NCI-H1105 treated with DMSO at 0.1 percent for 48 hours (cell line): Measurements from ENCODE around the gene BUB1B.
"Not testable (repeated sequence)": the region's sequence is repeated elsewhere in the genome, so short reads cannot be mapped to it uniquely, and the experiment has no call there.

ENCODE experiments used
- DNase-seq: peaks from one replicate; lab custom pipeline; 2025; lab: John Stamatoyannopoulos, UW

Gene BUB1B, protein sequence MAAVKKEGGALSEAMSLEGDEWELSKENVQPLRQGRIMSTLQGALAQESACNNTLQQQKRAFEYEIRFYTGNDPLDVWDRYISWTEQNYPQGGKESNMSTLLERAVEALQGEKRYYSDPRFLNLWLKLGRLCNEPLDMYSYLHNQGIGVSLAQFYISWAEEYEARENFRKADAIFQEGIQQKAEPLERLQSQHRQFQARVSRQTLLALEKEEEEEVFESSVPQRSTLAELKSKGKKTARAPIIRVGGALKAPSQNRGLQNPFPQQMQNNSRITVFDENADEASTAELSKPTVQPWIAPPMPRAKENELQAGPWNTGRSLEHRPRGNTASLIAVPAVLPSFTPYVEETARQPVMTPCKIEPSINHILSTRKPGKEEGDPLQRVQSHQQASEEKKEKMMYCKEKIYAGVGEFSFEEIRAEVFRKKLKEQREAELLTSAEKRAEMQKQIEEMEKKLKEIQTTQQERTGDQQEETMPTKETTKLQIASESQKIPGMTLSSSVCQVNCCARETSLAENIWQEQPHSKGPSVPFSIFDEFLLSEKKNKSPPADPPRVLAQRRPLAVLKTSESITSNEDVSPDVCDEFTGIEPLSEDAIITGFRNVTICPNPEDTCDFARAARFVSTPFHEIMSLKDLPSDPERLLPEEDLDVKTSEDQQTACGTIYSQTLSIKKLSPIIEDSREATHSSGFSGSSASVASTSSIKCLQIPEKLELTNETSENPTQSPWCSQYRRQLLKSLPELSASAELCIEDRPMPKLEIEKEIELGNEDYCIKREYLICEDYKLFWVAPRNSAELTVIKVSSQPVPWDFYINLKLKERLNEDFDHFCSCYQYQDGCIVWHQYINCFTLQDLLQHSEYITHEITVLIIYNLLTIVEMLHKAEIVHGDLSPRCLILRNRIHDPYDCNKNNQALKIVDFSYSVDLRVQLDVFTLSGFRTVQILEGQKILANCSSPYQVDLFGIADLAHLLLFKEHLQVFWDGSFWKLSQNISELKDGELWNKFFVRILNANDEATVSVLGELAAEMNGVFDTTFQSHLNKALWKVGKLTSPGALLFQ

GRCh38 chr15:40160689-40161688 is at the start of gene BUB1B:
BUB1B (plus strand) TSS chr15:40161069; CDS start chr15:40161221, 152 bp downstream.
- peak; percentile 87 for DNase-seq

DNA sequence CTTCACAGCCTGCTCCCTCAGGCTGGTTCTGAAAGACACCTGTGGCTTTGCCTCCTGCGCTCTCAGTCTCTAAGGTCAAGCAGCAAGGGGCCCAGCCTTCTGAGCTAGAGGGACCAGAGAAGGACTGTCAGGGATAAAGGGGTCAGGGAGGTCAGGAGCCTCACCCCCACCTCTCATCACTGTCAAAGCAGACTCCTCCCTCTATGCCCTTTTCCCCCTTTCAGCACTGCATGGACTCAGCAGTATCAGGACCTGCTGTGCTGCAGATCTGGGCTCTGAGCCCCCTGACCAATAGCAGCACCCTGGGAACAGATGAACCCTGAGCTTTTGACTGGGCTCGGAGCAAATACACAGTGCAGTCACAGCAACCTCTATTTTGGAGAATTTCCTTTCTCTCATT is 49.0 kb upstream of the BUB1B start:
- no peak for DNase-seq

GRCh38 chr15:40112789-40113188 is 48.1 kb upstream of the BUB1B start:
- DNase-seq, result no peak

DNA sequence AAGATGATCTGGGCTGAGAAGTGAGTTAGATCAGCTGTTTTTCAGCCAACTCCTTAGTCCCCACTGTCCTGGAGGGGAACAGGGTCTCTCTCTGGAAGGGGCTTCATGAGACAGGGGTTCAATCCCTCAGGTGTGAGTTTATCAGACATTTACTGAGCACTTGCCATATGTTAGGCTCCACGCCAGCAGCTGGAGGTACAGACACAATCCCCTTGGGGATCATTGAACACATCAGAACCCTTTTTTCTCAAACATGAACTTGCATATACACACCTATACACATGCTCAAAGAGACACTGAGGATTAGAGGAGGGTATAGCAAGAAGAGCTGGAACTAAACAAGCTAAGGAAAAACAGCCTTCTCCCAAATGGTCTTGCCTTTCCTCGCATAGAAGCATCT is 46.7 kb upstream of the BUB1B start:
- no peak for DNase-seq

DNA sequence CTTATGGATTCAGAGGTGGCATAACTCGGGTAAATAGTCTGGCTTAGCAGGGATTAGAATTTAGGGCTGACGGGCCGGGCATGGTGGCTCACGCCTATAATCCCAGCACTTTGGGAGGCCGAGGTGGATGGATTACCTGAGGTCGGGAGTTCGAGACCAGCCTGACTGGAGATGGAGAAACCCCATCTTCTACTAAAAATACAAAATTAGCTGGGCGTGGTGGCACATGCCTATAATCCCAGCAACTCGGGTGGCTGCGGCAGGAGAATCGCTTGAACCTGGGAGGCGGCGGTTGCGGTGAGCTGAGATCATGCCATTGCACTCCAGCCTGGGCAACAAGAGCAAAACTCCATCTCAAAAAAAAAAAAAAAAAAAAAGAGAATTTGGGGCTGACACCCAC is 45.8 kb upstream of the BUB1B start:
- DNase-seq, result not testable (repeated sequence)

DNA sequence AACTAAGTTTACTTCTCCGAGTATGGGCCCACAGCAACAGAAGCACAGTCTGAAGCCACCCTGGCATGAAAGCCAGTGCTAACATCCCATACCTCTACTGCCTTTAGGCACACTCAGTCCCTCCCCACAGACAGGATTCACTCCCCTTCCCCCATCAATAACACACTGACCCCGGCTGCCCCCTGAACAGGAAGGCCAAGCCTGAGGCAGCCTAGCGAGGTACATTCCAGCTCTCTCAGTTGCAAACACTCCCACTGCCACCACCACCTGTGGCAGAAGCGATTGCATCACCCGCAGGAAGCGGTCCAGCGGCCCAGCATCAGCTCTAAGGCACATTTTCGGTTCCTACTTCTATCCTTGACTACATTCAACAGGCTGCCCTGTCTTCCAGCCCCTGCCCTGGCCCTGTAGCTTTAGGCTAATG is 45.2 kb upstream of the BUB1B start:
- no peak for DNase-seq

GRCh38 chr15:40118473-40118872 is 42.4 kb upstream of the BUB1B start:
- no peak for DNase-seq

DNA sequence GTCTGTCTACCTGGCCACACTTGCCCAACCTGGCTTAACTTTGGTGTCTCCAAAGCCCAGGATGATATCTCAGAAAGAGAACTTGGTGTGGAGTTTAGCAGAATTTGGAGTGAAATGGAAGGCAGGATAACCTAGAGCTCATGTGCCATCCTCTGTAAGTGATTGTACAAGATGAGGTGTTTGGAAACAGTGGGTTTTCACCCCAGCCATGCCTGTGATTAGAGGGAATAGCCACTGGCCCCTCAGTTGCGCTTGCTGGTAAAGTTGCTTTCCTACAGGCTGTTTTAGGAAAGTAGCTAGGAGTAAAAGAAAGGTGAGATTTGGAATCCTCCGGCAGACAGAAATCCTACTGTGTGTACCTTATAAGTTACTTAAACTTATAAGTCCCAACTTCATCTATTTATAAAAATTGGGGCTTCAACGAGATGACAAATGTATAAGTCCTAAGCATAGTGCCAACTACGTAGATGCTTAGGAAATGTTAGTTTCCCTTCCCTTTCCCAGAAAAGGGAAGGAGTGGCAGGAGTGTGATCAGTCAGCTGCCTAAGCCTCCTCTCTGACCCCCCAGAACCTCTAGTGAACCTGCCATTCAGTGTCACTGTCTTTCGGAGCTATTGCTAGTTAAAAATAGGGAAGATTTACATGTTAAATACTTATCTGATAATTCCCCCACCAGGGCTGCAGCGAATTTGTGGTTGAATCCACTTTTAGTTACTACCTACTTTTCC is 38.8 kb upstream of the BUB1B start:
- DNase-seq, result no peak

- not testable (repeated sequence) for DNase-seq
Observed at GRCh38 chr15:40122989-40123388, 37.9 kb upstream of the BUB1B start.

DNA sequence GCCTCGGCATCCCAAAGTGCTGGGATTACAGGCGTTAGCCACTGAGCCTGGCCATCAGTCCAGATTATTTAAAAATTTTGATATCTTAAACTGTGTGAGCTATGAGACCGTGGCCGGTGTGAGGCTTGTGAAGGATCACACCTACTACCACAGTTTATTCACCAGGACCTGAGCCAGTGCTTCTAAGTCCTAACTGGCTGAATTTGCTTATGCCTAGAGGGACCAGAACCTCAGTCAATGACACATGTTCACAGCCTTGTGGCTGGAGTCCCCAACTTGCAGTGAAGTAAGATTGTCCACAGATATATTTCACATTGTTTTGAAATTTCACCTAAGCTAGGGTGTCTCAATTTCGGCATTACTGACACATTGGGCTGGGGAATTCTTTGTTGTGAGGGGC is 37.0 kb upstream of the BUB1B start:
- DNase-seq, result not testable (repeated sequence)

GRCh38 chr15:40124333-40124732 is 36.5 kb upstream of the BUB1B start:
- not testable (repeated sequence) for DNase-seq

- not testable (repeated sequence) for DNase-seq
Observed at GRCh38 chr15:40124807-40125285, 36.0 kb upstream of the BUB1B start.

- no peak for DNase-seq
Observed at GRCh38 chr15:40125950-40126349, 34.9 kb upstream of the BUB1B start.

GRCh38 chr15:40128766-40129660 is 31.9 kb upstream of the BUB1B start:
- DNase-seq, result no peak

- DNase-seq, result no peak
Observed at GRCh38 chr15:40130118-40130517, 30.8 kb upstream of the BUB1B start.

DNA sequence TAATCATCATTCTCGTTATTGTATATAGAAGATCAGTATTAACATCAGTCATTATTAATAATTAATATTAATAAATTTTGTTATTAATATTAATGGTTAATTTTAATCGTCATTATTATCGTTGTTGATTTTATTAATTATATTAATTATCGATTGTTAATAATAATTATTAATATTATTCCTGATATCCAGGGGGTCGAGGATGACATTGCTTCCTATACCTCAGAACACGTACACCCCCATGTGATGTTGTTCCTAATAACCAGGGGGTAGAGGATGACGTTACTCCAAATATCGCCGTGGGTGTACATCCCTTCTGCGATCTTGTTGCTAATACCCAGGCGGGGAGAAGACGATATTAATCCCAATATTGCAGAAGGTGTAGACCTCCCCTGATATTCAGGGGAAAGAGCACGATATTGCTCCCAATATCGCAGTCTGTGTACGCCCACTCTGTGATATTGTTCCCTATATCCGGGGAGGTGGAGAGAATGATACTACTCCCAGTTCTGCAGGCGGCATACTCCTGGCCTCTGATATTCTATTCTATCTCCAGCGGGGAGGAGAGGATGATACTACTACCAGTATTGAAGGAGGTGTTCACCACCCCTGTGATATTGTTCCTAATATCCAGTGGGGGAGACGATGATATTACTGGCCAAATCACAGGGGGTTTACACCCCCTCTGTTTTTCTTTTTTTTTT is 29.9 kb upstream of the BUB1B start:
- DNase-seq, result no peak

DNA sequence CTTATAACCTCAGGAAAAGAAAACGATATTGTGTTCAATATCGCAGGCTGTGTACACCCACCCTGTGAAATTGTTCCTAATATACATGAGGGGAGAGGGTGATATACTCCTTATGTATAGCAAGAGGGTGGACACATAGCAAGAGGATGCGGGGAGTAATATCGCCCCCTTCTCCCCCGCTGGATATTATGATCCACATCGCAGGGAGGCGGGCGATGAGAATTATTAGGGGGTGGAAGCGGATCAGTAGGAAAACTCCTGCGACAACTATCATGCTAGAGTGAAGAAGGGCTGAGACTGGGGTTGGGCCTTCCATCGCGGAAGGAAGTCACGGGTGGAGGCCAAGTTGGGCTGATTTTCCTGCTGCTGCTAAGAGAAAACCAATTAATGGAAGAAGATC is 27.3 kb upstream of the BUB1B start:
- no peak for DNase-seq

- no peak for DNase-seq
Observed at GRCh38 chr15:40134885-40135284, 26.0 kb upstream of the BUB1B start.
